GM21825 (cell line): ENCODE results near the gene YPEL1.
"Not testable (repeated sequence)": the region's sequence is repeated elsewhere in the genome, so short reads cannot be mapped to it uniquely, and the experiment has no call there.

Experiments used
- ATAC-seq: cut with Tn5 transposase; IDR thresholded peaks from one replicate; pipeline ENCODE4 v1.9.1; 2021; ENCODE audit warnings: mild to moderate bottlenecking, moderate library complexity; ENCODE audit not compliant: unreplicated experiment

Gene YPEL1

DNA sequence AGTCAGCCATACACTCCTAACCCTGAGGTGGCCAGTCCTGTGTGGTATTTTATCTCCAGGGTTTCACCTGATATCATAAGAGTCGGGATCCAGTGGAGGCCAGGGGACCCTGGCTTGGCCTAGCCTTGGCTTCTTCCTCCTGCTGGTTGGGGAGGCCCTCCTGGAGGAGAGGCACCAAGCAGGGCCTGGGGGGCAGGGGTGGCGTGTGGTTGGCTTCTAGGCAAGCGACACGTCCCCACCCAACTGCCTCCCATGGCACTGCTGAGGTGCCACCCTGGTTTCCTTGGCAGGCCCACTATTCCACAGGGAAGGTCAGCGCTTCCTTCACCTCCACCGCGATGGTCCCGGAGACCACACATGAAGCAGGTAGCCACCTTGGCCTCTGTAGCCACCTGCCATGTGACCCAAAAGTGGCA is 49.4 kb downstream of the YPEL1 start:
- ATAC-seq, result no peak

DNA sequence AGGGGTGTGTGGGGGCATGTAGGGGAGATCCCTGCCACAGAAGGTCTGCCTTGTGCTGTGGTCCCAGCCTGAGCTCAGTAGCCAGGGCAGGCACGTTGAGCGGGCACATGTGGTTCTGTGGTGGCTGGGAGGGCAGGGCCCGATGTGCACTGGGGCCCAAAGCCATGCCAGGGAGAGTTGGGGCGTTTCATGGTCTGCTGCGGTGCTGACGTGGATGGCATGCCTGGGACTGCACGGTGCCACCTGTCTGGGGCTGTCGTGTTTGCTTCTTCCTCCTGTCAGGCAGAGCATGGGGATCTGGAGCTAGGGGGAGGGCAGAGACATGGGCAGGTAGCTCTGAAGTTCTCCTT is 50.5 kb downstream of the YPEL1 start:
- ATAC-seq, result no peak

DNA sequence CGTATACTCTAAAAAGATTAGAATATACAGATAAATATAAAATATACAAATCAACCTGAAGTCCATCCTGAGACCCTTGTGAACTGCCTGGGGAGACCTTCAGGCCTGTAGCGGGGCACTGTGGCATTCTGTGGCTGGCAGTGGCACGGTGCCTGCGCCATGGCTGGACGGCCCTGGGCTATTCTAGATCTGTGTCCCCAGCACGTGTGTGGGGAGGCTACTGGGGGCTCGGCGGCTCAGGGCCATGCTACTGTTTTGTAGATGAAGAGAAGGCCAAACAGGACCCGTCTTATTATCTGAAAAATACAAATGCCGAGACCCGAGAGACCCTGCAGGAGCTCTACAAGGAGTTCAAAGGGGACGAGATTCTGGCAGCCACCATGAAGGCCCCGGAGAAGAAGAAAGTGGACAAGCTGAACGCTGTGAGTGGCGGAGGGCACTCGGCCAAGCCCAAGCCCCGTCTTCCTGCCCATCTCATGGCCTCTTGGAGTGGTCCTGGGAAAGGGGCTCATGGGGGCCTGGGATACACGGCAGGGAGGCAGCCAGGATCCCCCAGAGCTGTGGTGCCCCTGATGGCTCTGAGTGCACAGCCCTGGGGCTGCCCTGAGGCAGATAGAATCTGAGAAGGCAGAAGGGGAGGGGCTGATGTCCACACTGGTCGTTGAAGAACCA is 51.0 kb downstream of the YPEL1 start:
- no peak for ATAC-seq

DNA sequence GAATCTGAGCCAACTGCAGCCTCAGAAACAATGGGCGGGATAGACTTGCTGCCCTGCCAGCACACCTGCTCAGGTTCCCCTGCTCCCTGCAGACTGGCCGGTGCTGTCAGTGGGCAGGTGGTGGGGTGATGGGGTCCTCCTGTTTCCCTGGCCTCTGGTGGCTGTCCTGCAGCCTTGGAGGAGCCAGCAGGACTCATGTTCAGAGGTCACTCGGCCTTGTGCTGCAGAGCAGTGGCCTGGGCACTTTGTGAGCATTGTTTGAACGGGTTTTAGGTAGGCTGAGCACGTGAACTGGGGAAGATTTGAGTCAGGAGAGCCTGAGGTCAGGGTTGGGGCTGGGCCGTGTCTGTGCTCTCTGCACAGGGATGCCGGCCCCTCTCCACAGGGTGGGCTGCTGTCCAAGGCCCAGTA is 52.2 kb downstream of the YPEL1 start:
- no peak for ATAC-seq

DNA sequence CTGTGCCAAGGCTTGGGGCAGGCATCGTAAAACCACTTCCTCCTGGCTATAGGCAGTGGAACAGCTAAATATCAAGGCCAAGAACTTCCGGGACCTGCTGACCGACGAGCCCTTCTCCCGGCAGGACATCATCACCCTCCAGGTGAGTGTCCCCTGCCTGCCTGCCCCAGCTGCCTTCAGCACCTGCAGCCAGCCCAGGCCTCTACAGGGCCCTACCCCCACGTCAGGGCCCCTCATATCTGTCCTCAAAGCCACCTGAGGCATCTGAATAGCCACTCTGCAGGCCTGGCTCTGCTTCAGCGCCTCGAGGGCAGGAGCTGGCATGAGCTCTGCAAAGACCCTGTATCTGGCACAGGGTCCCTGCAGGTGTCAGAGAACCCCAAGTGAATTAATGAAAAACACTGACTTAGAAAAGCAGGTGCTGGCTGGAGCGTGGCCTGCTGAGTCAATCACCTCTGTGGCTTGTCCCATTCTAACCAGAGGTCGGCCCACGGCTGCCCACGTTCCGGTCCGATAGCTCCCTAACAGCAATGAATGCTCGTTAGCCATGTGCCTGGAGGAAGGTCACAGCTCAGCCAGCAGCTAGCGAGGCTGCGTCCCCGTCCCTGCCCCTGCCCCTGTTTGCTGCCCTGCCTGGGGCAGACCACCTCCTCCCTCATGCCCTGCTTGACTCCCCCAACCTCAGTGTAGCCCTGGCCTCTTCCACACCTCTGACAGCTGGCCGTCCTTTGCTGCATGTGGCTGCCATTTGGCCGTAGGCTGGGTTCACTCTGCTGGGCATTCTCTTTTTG is 53.0 kb downstream of the YPEL1 start:
- ATAC-seq, result no peak

DNA sequence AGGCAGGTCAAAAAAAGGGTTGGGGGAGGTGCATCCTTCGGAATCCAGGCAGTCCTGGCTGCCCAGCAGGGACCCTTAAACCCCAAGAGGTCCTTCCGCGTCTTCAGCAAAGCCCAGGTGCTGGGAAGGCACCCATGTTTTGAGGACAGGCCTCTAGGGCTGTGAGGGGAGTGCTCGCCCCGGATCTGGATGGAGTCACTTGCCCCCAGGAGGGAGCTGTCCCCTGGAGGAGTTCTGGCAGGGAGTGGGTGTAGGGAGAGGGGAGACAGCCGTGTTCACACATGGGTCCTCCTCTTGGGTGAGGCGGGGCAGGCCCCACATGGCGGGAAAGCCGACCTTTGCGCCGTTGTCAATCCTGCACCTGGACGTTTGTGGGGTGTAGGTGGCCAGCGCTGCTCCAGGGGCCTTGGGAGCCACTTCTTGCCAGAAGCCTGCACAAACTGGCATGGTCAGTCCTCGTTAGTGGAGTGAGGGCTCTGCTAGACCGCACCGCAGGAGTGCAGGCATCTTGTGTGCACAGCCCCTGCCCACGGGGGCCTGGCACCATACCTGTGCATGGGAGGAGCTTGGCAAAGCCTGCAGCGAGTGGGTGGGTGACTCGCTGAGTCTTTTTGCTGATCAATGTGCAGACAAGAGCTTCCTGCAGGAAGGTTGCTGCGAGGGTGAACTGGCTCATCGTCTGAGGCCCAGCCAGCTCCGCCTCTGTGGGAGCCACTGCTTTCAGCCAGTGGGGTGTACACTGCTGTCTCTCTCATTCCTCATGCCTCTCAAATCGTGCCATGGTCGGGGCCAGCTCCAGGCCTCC is 53.8 kb downstream of the YPEL1 start:
- no peak for ATAC-seq

DNA sequence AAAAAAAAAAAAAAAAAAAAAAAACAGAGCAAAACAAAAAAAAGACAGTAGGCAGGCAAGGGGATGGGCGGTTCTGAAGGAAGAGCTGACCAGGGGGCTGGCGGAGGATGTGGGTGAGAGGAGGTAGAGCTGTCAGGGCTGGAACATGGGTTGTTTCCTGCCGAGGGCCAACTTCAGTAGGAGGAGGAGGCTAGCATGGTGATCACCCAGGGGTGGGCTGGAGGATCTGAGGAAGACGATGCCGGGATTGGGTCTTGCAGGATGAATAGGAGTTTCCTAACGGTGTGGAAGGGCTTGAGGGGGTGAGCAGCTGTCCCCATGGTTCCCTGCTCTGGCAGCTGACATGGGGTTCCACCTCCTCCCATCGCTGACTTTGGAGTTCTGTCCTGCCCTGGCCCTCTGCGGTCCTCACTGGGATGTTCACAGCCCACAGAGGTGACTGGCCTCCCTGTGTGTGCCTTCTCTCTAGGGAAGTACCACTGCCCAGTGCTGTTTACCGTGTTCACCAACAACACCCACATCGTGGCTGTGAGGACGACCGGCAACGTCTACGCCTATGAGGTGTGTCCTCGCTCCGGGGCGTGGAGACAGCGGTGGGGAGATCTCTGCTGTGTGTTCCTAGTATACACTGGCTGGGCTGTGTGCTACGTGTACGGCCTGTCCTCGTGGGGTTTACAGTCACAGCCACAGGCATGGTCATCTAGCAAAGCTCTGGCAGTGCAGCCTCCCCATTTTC is 54.6 kb downstream of the YPEL1 start:
- ATAC-seq, result no peak

DNA sequence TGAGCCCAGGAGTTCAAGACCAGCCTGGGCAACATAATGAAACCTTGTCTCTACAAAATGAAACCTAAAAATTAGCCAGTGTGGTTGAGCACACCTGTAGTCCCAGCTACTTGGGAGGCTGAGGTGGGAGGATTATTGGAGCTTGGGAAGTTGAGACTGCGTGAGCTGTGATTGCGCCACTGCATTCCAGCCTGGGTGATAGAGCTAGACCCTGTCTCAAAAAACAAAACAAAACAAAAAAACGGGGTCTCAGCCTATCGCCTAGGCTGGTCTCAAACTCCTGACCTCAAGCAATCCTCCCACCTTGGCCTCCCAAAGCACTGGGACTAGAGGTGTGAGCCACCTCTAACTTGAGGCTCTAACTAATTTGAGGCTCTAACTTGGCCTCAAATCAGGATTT is 56.2 kb downstream of the YPEL1 start:
- no peak for ATAC-seq

DNA sequence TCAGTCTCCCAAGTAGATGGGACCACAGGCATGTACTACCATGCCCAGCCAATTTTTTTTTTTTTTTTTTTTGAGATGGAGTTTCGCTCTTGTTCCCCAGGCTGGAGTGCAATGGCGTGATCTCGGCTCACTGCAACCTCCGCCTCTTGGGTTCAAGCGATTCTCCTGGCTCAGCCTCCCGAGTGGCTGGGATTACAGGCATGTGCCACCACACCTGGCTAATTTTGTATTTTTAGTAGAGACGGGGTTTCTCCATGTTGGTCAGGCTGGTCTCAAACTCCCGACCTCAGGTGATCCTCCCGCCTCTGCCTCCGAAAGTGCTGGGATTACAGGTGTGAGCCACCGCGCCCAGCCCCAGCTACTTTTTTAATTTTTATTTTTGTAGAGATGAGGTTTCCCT is 56.8 kb downstream of the YPEL1 start:
- ATAC-seq, result not testable (repeated sequence)

DNA sequence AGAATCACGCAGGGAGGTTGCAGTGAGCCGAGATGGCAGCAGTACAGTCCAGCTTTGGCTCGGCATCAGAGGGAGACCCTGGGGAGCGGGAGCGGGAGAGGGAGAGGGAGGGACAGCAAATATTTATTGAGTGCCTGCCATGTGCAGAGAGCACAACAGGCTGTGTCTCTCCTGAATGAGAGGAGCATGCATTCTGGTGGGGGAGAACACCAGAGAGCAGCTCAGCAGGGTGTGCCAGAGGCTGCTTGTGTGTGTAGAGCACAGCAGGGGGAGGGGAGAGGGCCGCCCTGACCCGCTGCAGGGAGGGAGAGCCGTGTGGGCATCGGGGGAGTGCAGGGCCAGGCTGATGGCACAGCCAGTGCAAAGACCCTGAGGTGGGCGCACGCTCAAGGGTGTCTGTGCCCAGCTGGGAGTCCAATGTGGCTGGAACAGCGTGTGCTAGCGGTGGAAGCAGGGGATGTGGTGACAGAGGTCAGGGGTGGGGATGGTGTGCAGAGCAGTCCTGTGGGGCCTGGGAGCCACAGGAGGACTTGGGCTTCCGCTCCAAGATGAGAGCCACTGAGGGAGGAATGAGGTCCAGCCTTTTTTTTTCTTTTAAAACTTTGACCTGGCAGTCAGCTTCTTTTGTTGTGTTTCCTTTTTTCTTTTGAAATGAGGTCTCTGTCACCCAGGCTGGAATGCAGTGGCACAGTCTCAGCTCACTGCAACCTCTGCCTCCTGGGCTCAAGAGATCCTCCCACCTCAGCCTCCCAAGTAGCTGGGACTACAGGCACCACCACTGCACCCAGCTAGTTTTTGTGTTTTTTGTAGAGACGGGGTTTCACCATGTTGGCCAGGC is 57.8 kb downstream of the YPEL1 start:
- no peak for ATAC-seq

DNA sequence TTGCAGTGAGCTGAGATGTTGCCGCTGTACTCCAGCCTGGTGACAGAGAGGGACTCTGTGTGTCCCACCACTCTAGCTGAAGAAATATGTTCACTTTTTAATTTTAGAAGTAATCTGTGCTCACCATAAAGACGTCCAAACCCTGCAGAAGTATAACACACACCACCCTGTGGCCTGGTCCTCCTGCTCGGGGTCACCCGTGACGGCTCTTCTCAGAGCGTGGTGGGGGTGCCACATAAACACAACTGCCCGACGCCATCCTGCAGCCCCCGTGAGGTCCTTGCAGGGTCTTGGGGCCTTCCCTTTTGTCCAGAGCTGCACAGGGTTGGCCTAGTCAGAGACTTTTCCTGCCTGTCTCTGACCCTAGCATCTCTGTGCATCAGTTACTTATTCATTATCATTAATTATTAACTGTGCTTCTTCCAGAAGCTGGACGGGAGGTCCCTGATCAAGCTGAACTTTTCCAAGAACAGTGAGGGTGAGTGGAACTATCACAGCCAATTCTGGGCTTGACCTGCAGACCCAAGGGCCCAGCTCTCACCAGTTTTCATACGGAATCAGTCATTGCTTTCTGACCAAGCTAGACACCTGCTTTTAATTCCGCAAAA is 60.9 kb downstream of the YPEL1 start:
- ATAC-seq, result no peak

DNA sequence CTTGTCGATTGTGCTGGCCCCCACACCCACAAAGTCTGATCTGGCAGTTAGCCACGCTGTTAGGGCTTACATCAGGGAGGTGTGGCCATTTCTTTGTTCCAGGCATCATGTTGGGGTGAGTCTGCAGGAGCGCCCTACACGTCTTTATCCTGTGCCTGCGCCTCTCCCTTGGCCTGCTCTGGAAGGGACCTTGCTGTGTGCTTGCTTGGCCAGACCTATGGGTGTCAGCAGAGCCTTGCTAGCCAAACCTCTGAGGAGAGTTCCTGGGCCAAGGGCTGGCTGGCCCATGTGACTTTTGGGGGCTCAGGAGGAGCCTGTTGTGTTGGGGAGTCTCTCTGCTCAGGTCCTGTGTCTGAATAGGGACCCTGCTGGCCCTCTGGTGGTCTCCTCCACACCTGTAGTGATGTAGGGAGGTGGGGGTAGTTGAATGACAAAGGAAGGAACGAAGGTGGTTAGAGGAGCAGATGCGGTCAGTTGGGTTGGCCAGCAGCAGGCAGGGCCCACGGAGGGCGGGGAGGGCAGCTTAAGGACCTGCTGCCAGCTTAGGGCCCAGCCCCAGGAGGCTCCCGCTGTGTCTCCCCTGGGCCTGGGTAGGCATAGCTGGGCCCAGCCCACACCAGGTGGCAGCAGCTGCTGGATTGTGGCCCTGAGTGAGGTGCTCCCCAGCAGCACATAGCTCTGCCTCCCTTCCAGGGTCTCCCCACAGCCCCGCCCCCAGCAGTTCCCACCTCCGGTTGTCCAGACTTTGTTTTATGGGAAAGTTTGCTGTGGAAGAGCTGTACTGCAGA is 61.9 kb downstream of the YPEL1 start:
- no peak for ATAC-seq

DNA sequence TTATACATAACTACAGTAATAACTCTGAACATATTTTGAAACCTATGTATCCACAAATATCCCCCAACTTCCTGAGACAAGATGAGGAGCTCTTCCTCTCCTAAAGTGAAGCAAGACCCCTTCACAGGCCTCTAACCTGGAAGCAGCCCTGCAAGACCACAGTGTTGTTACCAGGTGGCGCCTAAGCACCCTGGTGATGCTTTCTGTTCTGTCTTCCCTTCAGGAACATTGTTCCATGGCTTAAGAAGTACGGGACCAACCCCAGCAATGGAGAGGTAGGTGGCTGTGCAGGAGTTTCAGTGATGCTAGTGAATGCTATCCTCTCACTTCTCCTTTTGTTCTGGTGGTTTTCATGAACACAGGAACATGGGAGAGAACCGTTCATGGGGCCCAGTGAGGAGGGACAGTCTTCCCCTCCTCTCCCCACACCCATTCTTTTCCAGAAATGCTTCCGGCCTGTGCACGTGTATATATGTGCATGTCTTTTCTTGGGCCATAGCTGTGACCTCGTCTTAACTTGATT is 63.4 kb downstream of the YPEL1 start:
- ATAC-seq, result no peak

DNA sequence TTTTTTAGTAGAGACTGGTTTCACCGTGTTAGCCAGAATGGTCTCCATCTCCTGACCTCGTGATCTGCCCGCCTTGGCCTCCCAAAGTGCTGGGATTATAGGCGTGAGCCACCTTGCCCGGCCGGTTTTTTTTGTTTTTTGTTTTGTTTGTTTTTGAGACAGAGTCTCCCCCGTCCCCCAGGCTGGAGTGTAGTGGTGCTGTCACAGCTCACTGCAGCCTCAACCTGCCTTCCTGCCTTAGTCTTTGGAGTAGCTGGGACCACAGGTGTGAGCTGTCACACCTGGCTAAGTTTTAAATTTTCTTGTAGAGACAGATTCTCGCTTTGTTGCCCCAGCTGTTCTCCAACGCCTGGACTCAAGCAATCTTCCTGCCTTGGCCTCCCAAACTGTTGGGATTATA is 66.6 kb downstream of the YPEL1 start:
- no peak for ATAC-seq

DNA sequence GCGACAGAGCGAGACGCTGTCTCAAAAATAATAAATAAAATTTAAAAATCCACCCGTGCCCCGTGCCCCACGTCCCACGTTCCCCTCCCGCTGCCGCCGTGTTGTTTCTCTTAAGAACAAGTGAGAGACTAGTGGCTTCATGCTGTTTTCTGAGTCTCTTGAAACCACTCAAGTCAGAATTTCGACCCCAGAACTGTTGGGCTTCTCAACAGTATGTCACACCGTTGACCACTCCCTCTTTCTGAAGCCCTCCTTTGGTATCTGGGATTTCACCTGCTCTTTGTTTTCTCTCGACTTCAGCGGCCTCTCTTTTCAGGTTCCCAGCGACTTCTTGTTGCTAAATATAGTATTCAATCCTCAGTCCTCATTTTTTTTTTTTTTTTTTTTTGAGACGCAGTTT is 68.8 kb downstream of the YPEL1 start:
- ATAC-seq, result no peak

DNA sequence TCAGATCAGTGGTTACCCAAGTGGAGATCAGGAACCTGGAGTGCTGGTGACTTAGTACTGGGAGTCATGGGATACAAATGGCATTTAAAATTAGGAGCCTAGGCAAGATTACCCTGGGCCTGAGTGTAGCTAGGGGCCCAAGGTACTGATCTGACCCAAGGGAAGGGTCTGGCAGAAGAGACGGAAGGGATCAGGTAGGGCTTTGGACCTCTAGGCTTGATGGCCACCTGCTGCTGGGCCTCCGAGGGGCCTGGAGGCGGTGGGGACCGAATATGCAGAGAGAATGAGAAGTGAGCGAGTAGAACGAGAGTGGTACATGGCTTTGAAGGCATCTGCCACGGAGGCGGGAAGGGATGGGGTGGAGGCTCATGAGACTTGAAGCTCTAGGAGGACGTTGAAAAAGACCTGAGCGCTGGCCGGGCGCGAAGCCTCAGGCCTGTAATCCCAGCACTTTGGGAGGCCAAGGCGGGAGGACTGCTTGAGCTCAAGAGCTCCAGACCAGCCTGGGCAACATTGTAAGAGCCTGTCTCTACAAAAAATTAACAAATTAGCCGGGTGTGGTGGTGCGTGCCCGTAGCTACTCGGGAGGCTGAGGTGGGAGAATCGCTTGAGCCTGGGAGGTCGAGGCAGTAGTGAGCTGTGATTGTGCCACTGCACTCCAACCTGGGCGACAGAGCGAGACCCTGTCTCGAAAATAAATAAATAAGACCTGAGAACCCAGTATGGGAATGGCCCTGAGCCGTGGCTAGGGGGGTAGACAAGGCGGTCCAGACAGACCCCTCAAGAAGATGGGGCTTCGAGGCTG is 70.3 kb downstream of the YPEL1 start:
- no peak for ATAC-seq

DNA sequence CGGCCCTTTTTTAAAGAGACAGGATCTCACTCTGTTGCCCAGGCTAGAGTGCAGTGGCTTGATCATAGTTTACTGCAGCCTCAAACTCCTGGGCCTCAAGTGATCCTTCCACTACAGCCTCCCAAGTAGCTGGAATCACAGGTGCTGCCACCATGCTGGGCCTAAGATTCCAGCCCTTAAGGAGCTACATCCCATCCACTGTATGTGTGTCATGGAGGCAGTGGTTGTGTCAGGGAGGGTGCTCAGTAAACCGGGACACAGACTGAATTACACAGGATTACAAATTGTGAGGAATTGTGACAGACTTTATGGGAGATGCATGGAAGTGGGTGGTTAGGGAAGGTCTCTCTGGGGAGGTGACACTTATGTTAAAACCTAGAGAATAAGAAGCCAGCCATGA is 71.9 kb downstream of the YPEL1 start:
- no peak for ATAC-seq

DNA sequence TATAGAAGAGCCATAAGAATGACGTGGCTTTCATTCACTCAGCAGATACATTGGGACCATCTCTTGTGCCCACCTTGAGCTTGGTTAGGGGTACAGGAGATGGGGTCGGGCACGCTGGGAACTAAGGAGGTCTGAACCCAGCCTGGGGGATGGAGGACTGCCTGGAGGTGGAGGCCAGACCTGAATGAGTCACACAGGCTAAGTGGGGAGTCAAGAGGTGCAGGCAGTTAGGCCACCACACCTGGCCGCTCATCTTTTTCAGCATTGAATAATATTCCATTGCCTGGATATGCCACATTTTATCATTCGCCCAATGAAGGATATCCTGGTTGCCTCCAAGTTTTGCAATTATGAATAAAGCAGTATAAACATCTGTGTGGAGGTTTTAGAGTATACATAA is 73.6 kb downstream of the YPEL1 start:
- ATAC-seq, result no peak
